B cell (primary cell): Measurements from ENCODE around the gene DERA. TPM values are rescaled to one million over a fixed set of nuclear protein-coding genes. Genes with fewer than 3 reads are reported as not detected.
"Not testable (repeated sequence)": the region's sequence is repeated elsewhere in the genome, so short reads cannot be mapped to it uniquely, and the experiment has no call there.

Experiments
- ATAC-seq: fragments of 200-7000 bp; cut with Tn5 transposase; one replicate; pipeline ENCODE4 v1.10.0; 2021; ENCODE audit warnings: low read depth, mild to moderate bottlenecking, moderate number of reproducible peaks, moderate library complexity
- CTCF ChIA-PET: fragments of 350-600 bp; sonication (Branson Sonifier 250); formaldehyde crosslinking; loops from one replicate; lab custom pipeline; 2021; ENCODE audit warnings: antibody characterized with exemption, inconsistent platforms; lab: Charles Lee
- POLR2A ChIA-PET: fragments of 350-600 bp; sonication (Branson Sonifier 250); formaldehyde crosslinking; loops from one replicate; lab custom pipeline; 2021; ENCODE audit warnings: antibody characterized with exemption; lab: Charles Lee
- DNase-seq: peaks from one replicate; pipeline ENCODE4 v3.0.0; 2013
- H2AFZ ChIP-seq: 2 replicates; pipeline ENCODE4 v1.6.1; 2012; ENCODE audit warnings: mild to moderate bottlenecking, low read depth, low read length; ENCODE audit not compliant: insufficient read depth, poor library complexity, severe bottlenecking
- H3K27ac ChIP-seq, 2 donors: 1 replicate in 1 of 2; 2 replicates in 1 of 2; pipeline ENCODE4 v1.5.1; 2012 to 2013; ENCODE audit warnings: low read length in 2 of 2, mild to moderate bottlenecking in 2 of 2, moderate library complexity in 1 of 2
- H3K27me3 ChIP-seq, 4 experiments: fragments of 200-600 bp in 1 of 4; sonication (generic) in 1 of 4; replicated peaks in 1 of 4; 1 replicate in 2 of 4; 2 replicates in 2 of 4; pipeline versions ENCODE4 v1.6.1 to v1.7.0; 2013 to 2016; ENCODE audit warnings: low read length in 3 of 4, mild to moderate bottlenecking in 2 of 4, mixed read lengths in 1 of 4, moderate library complexity in 1 of 4; ENCODE audit not compliant: insufficient read depth in 4 of 4, control insufficient read depth in 3 of 4; ENCODE audit errors: control extremely low read depth in 1 of 4
- H3K36me3 ChIP-seq, 2 experiments: replicated peaks in 1 of 2; 1 replicate in 1 of 2; 2 replicates in 1 of 2; pipeline versions ENCODE4 v1.6.1 to v1.7.1; 2013; ENCODE audit warnings: low read length in 1 of 2; ENCODE audit not compliant: insufficient read depth in 2 of 2, control insufficient read depth in 1 of 2; ENCODE audit errors: control extremely low read depth in 1 of 2, extremely low read depth in 1 of 2
- H3K4me1 ChIP-seq, 2 donors: fragments of 200-600 bp in 1 of 2; sonication (generic) in 1 of 2; 1 replicate in 1 of 2; 2 replicates in 1 of 2; pipeline versions ENCODE4 v1.5.1 to v1.6.1; 2013 to 2017; ENCODE audit warnings: low read length in 2 of 2; ENCODE audit not compliant: control insufficient read depth in 2 of 2, insufficient read depth in 2 of 2
- H3K4me2 ChIP-seq: replicated peaks from 2 replicates; pipeline ENCODE3; 2012; ENCODE audit warnings: mild to moderate bottlenecking, low read depth, low read length; ENCODE audit not compliant: poor library complexity, severe bottlenecking
- H3K4me3 ChIP-seq, 5 experiments: fragments of 200-600 bp in 1 of 5; sonication (generic) in 1 of 5; 1 replicate in 3 of 5; 2 replicates in 2 of 5; pipeline versions ENCODE4 v1.5.1 to v1.7.0; 2011 to 2016; ENCODE audit warnings: low read length in 4 of 5, mild to moderate bottlenecking in 4 of 5, low read depth in 2 of 5, control low read depth in 1 of 5, moderate library complexity in 1 of 5; ENCODE audit not compliant: insufficient read depth in 1 of 5; ENCODE audit errors: control extremely low read depth in 1 of 5, extremely low read depth in 1 of 5
- H3K79me2 ChIP-seq: fragments of 200-600 bp; sonication (generic); one replicate; pipeline ENCODE4 v1.6.0; 2016; ENCODE audit warnings: low read length; ENCODE audit not compliant: control insufficient read depth, insufficient read depth
- H3K9ac ChIP-seq: fragments of 200-600 bp; sonication (generic); 2 replicates; pipeline ENCODE4 v1.6.1; 2017; ENCODE audit warnings: mild to moderate bottlenecking, low read length, moderate library complexity
- H3K9me3 ChIP-seq, 3 donors: one replicate each; pipeline versions ENCODE4 v1.6.1 to v1.7.1; 2013; ENCODE audit warnings: low read length in 2 of 3; ENCODE audit not compliant: control insufficient read depth in 2 of 3, insufficient read depth in 1 of 3; ENCODE audit errors: control extremely low read depth in 1 of 3
- H4K20me1 ChIP-seq: 2 replicates; pipeline ENCODE4 v1.6.0; 2012; ENCODE audit warnings: mild to moderate bottlenecking, low read length; ENCODE audit not compliant: insufficient read depth, control insufficient read depth, poor library complexity, severe bottlenecking
- H3K27ac Mint-ChIP-seq: one replicate; pipeline ENCODE4 v1.8.0; 2021; ENCODE audit warnings: mixed read lengths
- H3K27me3 Mint-ChIP-seq: one replicate; pipeline ENCODE4 v1.8.0; 2021; ENCODE audit warnings: mixed read lengths
- H3K4me1 Mint-ChIP-seq: one replicate; pipeline ENCODE4 v1.8.0; 2021; ENCODE audit warnings: mixed read lengths
- H3K4me3 Mint-ChIP-seq: one replicate; pipeline ENCODE4 v1.8.0; 2021; ENCODE audit warnings: mixed read lengths
- H3K9me3 Mint-ChIP-seq: one replicate; pipeline ENCODE4 v1.8.0; 2022; ENCODE audit warnings: mixed read lengths; ENCODE audit not compliant: insufficient read depth
- EZH2 ChIP-seq: IDR thresholded peaks from 2 replicates; pipeline ENCODE4 v1.6.1; 2012; ENCODE audit warnings: borderline replicate concordance, low read depth, mild to moderate bottlenecking, moderate library complexity, low read length; ENCODE audit not compliant: insufficient read depth, poor library complexity, severe bottlenecking
- WGBS: methylation state at CpG from one replicate; pipeline ENCODE4 v1.1.5; 2013; ENCODE audit warnings: missing lambda C conversion rate; ENCODE audit not compliant: insufficient coverage; 5-methylcytosine and 5-hydroxymethylcytosine counted together
- intact Hi-C: fragments of 100-400 bp; cut with micrococcal nuclease; formaldehyde crosslinking; loops from one replicate; pipeline ENCODE4 v1.10.0; 2022
- polyA plus RNA-seq: library from polyadenylated mRNA; depleted of rRNA; stranded (reverse); fragments of >200 nt; gene quantifications from 2 replicates; pipeline ENCODE4 v1.2.3, GENCODE V29; 2012
- total RNA-seq, 2 donors: library from RNA; stranded (reverse); fragments of 120-200 nt in 1 of 2; gene quantifications; 1 replicate in 1 of 2; 2 replicates in 1 of 2; pipeline versions ENCODE4 v1.2.3 to v1.2.4, GENCODE V29; 2013 to 2022
- TF ChIP-seq, protein P1 (sequence below): fragments of 200-600 bp; IDR thresholded peaks from one replicate; pipeline ENCODE4 v1.8.0; 2022; ENCODE audit warnings: antibody characterized with exemption, mild to moderate bottlenecking

Gene DERA
- total and polyA plus RNA-seq, 2 donors (not counting 1 experiment from before 2014, with no cell fraction given) = 9.4 to 20.5 TPM

GRCh38 chr12:15963271-15963670 lies 52.1 kb downstream of the DERA start:
- Histone ChIP-seq H3K4me2 (no peak overlapping the region), H3K9ac (no peak overlapping the region), H3K4me3 (no peak overlapping the region), H3K4me1 (no peaks in the 10 kb centered on the region), H3K36me3 (peaks cover 8 to 26% of the 10 kb centered on the region in 2 experiments), H3K79me2 (no peaks in the 10 kb centered on the region), H3K9me3 (no peaks in the 10 kb centered on the region), H3K27me3 (no peaks in the 10 kb centered on the region), H4K20me1 (no peaks in the 10 kb centered on the region), H3K27ac (no peak overlapping the region), H2AFZ (no peak overlapping the region)
- POLR2A ChIA-PET = no interaction called here
- ATAC-seq (no peak), DNase-seq (no peak)
- H3K9me3 Mint-ChIP-seq = no peaks in the 10 kb centered on the region
- no peaks in the 10 kb centered on the region for H3K4me1 Mint-ChIP-seq
- H3K4me3 Mint-ChIP-seq = no peak overlapping the region
- no peaks in the 10 kb centered on the region for H3K27me3 Mint-ChIP-seq
- H3K27ac Mint-ChIP-seq = no peak overlapping the region
- CTCF ChIA-PET = no interaction called here
- TF ChIP-seq, protein P1, sequence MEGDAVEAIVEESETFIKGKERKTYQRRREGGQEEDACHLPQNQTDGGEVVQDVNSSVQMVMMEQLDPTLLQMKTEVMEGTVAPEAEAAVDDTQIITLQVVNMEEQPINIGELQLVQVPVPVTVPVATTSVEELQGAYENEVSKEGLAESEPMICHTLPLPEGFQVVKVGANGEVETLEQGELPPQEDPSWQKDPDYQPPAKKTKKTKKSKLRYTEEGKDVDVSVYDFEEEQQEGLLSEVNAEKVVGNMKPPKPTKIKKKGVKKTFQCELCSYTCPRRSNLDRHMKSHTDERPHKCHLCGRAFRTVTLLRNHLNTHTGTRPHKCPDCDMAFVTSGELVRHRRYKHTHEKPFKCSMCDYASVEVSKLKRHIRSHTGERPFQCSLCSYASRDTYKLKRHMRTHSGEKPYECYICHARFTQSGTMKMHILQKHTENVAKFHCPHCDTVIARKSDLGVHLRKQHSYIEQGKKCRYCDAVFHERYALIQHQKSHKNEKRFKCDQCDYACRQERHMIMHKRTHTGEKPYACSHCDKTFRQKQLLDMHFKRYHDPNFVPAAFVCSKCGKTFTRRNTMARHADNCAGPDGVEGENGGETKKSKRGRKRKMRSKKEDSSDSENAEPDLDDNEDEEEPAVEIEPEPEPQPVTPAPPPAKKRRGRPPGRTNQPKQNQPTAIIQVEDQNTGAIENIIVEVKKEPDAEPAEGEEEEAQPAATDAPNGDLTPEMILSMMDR = no peak
- no peak for TF ChIP-seq EZH2
- intact Hi-C loops = no loop called here
- WGBS = no CpG with 5 or more reads among the region's 1 CpG

DNA sequence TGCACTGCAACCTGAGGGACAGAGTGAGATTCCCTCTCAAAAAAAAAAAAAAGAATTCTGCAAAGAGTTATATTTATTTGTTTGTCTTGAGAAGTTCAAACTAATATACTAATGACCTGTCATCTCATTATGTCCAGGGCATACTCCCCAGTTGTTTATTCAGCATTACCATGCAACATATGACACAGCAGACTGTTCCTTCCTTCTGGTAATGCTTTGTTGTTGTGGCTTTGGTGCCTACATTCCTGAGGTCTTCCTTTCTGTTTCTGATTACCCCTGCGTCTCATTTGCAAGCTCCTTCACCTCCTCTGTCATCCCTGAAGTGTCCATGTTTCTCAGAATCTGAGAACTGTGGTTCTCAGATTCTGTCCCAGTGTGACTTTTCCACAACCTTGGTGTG lies 55.3 kb downstream of the DERA start:
- 86% methylated on average over 1 of the region's 1 CpG for WGBS
- Mint-ChIP-seq H3K4me3 (no peak overlapping the region), H3K27me3 (no peaks in the 10 kb centered on the region), H3K9me3 (no peaks in the 10 kb centered on the region), H3K4me1 (no peaks in the 10 kb centered on the region), H3K27ac (no peak overlapping the region)
- Histone ChIP-seq H3K9ac (no peak overlapping the region), H3K4me2 (no peak overlapping the region), H3K9me3 (no peaks in the 10 kb centered on the region), H3K27me3 (no peaks in the 10 kb centered on the region), H3K4me1 (no peaks in the 10 kb centered on the region), H4K20me1 (no peaks in the 10 kb centered on the region), H3K36me3 (peaks cover 8 to 20% of the 10 kb centered on the region in 2 experiments), H3K4me3 (no peak overlapping the region), H3K27ac (no peak overlapping the region), H3K79me2 (no peaks in the 10 kb centered on the region), H2AFZ (no peak overlapping the region)
- intact Hi-C loops = no loop called here
- DNase-seq = no peak
- TF ChIP-seq EZH2 = no peak
- TF ChIP-seq, protein P1 = no peak
- POLR2A ChIA-PET = no interaction called here
- CTCF ChIA-PET = no interaction called here
- ATAC-seq = no peak

GRCh38 chr12:15967053-15967452 lies 55.9 kb downstream of the DERA start:
- H3K27me3 ChIP-seq, H3K9ac ChIP-seq, intact Hi-C loops, H3K27me3 Mint-ChIP-seq, H3K79me2 ChIP-seq, H3K27ac Mint-ChIP-seq, POLR2A ChIA-PET, H3K4me1 Mint-ChIP-seq, H3K4me3 ChIP-seq, H4K20me1 ChIP-seq, H3K27ac ChIP-seq, H3K9me3 ChIP-seq, H2AFZ ChIP-seq, H3K4me3 Mint-ChIP-seq, CTCF ChIA-PET, ATAC-seq, H3K9me3 Mint-ChIP-seq, H3K4me1 ChIP-seq, DNase-seq, H3K4me2 ChIP-seq: not testable (repeated sequence)
- peaks cover 8 to 16% of the 10 kb centered on the region in 2 experiments for H3K36me3 ChIP-seq
- WGBS = 100% methylated on average over 2 of the region's 3 CpGs
